Panc1 (cell line): ENCODE results near the gene PTGDS.

ENCODE experiments used
- SIN3A ChIP-seq: IDR thresholded peaks from 2 replicates; pipeline ENCODE4 v1.6.1; 2012; ENCODE audit warnings: low read depth, mild to moderate bottlenecking, low read length, moderate library complexity, borderline replicate concordance; ENCODE audit not compliant: insufficient read depth
- TF ChIP-seq, protein P1 (sequence below): fragments of 450-650 bp; IDR thresholded peaks from 2 replicates; pipeline ENCODE4 v1.5.1; 2017; ENCODE audit warnings: mild to moderate bottlenecking
- TF ChIP-seq, protein P2 (sequence below), 2 experiments: IDR thresholded peaks; 2 replicates each; pipeline ENCODE4 v1.6.1; 2011 to 2012; ENCODE audit warnings: low read depth in 2 of 2, control low read depth in 1 of 2, low read length in 1 of 2, mild to moderate bottlenecking in 1 of 2, moderate library complexity in 1 of 2; ENCODE audit not compliant: insufficient read depth in 1 of 2

DNA sequence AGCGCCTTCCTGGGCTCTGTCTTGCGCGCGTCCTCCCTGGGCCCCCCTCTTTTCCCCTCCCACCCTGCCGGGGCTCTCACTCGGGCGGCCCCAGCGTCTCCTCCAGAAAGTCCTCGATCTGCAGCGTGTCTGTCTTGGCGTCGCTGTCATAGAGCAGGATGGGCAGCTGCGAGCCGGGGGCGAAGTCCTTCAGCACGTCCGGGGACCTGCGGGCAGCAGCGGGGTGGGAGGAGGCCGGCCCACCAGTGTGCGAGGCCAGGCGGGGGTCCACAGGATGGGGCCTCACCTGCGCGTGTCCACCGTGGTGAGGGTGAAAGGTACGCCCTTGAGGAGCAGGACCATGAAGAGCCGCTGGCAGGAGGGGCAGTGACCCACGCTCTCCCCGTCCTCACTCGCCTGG lies 18.1 kb downstream of the PTGDS start:
- TF ChIP-seq, protein P1, sequence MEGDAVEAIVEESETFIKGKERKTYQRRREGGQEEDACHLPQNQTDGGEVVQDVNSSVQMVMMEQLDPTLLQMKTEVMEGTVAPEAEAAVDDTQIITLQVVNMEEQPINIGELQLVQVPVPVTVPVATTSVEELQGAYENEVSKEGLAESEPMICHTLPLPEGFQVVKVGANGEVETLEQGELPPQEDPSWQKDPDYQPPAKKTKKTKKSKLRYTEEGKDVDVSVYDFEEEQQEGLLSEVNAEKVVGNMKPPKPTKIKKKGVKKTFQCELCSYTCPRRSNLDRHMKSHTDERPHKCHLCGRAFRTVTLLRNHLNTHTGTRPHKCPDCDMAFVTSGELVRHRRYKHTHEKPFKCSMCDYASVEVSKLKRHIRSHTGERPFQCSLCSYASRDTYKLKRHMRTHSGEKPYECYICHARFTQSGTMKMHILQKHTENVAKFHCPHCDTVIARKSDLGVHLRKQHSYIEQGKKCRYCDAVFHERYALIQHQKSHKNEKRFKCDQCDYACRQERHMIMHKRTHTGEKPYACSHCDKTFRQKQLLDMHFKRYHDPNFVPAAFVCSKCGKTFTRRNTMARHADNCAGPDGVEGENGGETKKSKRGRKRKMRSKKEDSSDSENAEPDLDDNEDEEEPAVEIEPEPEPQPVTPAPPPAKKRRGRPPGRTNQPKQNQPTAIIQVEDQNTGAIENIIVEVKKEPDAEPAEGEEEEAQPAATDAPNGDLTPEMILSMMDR, result no peak
- TF ChIP-seq, protein P2, sequence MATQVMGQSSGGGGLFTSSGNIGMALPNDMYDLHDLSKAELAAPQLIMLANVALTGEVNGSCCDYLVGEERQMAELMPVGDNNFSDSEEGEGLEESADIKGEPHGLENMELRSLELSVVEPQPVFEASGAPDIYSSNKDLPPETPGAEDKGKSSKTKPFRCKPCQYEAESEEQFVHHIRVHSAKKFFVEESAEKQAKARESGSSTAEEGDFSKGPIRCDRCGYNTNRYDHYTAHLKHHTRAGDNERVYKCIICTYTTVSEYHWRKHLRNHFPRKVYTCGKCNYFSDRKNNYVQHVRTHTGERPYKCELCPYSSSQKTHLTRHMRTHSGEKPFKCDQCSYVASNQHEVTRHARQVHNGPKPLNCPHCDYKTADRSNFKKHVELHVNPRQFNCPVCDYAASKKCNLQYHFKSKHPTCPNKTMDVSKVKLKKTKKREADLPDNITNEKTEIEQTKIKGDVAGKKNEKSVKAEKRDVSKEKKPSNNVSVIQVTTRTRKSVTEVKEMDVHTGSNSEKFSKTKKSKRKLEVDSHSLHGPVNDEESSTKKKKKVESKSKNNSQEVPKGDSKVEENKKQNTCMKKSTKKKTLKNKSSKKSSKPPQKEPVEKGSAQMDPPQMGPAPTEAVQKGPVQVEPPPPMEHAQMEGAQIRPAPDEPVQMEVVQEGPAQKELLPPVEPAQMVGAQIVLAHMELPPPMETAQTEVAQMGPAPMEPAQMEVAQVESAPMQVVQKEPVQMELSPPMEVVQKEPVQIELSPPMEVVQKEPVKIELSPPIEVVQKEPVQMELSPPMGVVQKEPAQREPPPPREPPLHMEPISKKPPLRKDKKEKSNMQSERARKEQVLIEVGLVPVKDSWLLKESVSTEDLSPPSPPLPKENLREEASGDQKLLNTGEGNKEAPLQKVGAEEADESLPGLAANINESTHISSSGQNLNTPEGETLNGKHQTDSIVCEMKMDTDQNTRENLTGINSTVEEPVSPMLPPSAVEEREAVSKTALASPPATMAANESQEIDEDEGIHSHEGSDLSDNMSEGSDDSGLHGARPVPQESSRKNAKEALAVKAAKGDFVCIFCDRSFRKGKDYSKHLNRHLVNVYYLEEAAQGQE (IDR thresholded peaks at IDR 0.05; ENCODE audit: insufficient read depth in 1 of 2, low read depth in 2 of 2, low read length in 1 of 2), result no peak
- TF ChIP-seq SIN3A, result no peak
